SK-N-SH (cell line): ENCODE measurements around the gene NCSTN.

Experiments
- EP300 ChIP-seq, 2 experiments: IDR thresholded peaks; 2 replicates each; pipeline versions ENCODE4 v1.4.0 to v1.6.1; 2012; ENCODE audit warnings: borderline replicate concordance in 1 of 2, low read depth in 1 of 2, low read length in 1 of 2
- RFX5 ChIP-seq: IDR thresholded peaks from 2 replicates; pipeline ENCODE4 v1.6.1; 2012; ENCODE audit warnings: mild to moderate bottlenecking, improper control_type of control experiment, low read length
- ZBTB33 ChIP-seq: IDR thresholded peaks from 2 replicates; pipeline ENCODE4 v1.4.0; 2012; ENCODE audit warnings: low read depth, borderline replicate concordance
- TF ChIP-seq, protein P1 (sequence below): fragments of 200-600 bp; sonication (generic); IDR thresholded peaks from 2 replicates; pipeline ENCODE4 v1.6.1; 2017; ENCODE audit warnings: antibody characterized with exemption, mild to moderate bottlenecking, moderate library complexity
- TF ChIP-seq, protein P2 (sequence below): fragments of 150-350 bp; IDR thresholded peaks from 2 replicates; pipeline ENCODE4 v1.6.1; 2017; ENCODE audit warnings: antibody characterized with exemption, low read length, low read depth, borderline replicate concordance

GRCh38 chr1:160400646-160401486, 57.7 kb downstream of the NCSTN start:
- TF ChIP-seq, protein P1, sequence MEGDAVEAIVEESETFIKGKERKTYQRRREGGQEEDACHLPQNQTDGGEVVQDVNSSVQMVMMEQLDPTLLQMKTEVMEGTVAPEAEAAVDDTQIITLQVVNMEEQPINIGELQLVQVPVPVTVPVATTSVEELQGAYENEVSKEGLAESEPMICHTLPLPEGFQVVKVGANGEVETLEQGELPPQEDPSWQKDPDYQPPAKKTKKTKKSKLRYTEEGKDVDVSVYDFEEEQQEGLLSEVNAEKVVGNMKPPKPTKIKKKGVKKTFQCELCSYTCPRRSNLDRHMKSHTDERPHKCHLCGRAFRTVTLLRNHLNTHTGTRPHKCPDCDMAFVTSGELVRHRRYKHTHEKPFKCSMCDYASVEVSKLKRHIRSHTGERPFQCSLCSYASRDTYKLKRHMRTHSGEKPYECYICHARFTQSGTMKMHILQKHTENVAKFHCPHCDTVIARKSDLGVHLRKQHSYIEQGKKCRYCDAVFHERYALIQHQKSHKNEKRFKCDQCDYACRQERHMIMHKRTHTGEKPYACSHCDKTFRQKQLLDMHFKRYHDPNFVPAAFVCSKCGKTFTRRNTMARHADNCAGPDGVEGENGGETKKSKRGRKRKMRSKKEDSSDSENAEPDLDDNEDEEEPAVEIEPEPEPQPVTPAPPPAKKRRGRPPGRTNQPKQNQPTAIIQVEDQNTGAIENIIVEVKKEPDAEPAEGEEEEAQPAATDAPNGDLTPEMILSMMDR: no peak; the same call in 1 of the 2 replicates
- TF ChIP-seq EP300 (IDR thresholded peaks at IDR 0.05; ENCODE audit: borderline replicate concordance in 1 of 2, low read depth in 1 of 2, low read length in 1 of 2): no peak
- TF ChIP-seq, protein P2, sequence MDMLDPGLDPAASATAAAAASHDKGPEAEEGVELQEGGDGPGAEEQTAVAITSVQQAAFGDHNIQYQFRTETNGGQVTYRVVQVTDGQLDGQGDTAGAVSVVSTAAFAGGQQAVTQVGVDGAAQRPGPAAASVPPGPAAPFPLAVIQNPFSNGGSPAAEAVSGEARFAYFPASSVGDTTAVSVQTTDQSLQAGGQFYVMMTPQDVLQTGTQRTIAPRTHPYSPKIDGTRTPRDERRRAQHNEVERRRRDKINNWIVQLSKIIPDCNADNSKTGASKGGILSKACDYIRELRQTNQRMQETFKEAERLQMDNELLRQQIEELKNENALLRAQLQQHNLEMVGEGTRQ: no peak
- TF ChIP-seq RFX5: no peak
- no peak for TF ChIP-seq ZBTB33
